GM10266 (cell line): Measurements from ENCODE around the gene PCYT1A.

Source experiments
- DNase-seq: peaks from one replicate; pipeline ENCODE4 v3.0.0; 2012; ENCODE audit errors: extremely low spot score
- CTCF ChIP-seq: IDR thresholded peaks from 2 replicates; pipeline ENCODE4 v1.5.1; 2012; ENCODE audit warnings: mild to moderate bottlenecking, low read depth; ENCODE audit not compliant: control insufficient read depth, insufficient read depth; ENCODE audit errors: missing control alignments

The PCYT1A gene

GRCh38 chr3:196181127-196181546 is 106.4 kb downstream of the PCYT1A start:
- DNase-seq: no peak
- no peak for TF ChIP-seq CTCF

GRCh38 chr3:196180346-196180745 is 107.2 kb downstream of the PCYT1A start:
- no peak for DNase-seq
- no peak for TF ChIP-seq CTCF
